Loucy (cell line): ENCODE data around the gene STIMATE.

ENCODE experiments used
- H2AFZ ChIP-seq: fragments of 200-600 bp; sonication (generic); 2 replicates; pipeline ENCODE4 v1.6.0; 2016; ENCODE audit warnings: antibody characterized with exemption, mild to moderate bottlenecking, low read length, moderate library complexity
- H3F3A ChIP-seq: fragments of 200-600 bp; 2 replicates; pipeline ENCODE4 v1.6.0; 2016; ENCODE audit warnings: antibody characterized with exemption, low read depth, mild to moderate bottlenecking
- H3K27me3 ChIP-seq: fragments of 200-600 bp; sonication (generic); 2 replicates; pipeline ENCODE4 v1.6.1; 2014; ENCODE audit warnings: low read length, mild to moderate bottlenecking; ENCODE audit not compliant: insufficient read depth, poor library complexity, severe bottlenecking
- H3K36me3 ChIP-seq: fragments of 200-600 bp; sonication (generic); 2 replicates; pipeline ENCODE4 v1.6.1; 2016; ENCODE audit warnings: low read length; ENCODE audit not compliant: insufficient read depth
- H3K4me1 ChIP-seq: fragments of 200-600 bp; sonication (generic); 2 replicates; pipeline ENCODE4 v1.5.1; 2014; ENCODE audit warnings: low read length, mild to moderate bottlenecking; ENCODE audit not compliant: insufficient read depth, poor library complexity, severe bottlenecking
- H3K4me2 ChIP-seq: fragments of 200-600 bp; sonication (generic); 2 replicates; pipeline ENCODE4 v1.6.0; 2014; ENCODE audit warnings: antibody characterized with exemption, low read length, low read depth, mild to moderate bottlenecking; ENCODE audit not compliant: poor library complexity, severe bottlenecking
- H3K4me3 ChIP-seq: fragments of 200-600 bp; sonication (generic); 2 replicates; pipeline ENCODE4 v1.5.1; 2014; ENCODE audit warnings: low read length, mild to moderate bottlenecking, mixed read lengths; ENCODE audit not compliant: poor library complexity, severe bottlenecking
- H3K79me2 ChIP-seq: fragments of 200-600 bp; sonication (generic); 2 replicates; pipeline ENCODE4 v1.6.1; 2014; ENCODE audit warnings: low read length; ENCODE audit not compliant: insufficient read depth
- H3K9ac ChIP-seq: fragments of 200-600 bp; sonication (generic); 2 replicates; pipeline ENCODE4 v1.6.0; 2014; ENCODE audit warnings: mild to moderate bottlenecking, low read depth, low read length, moderate library complexity; ENCODE audit not compliant: poor library complexity, severe bottlenecking
- H3K9me2 ChIP-seq: fragments of 200-600 bp; sonication (generic); replicated peaks from 2 replicates; pipeline ENCODE4 v1.6.1; 2016; ENCODE audit warnings: low read depth, low read length, mixed read lengths
- H3K9me3 ChIP-seq: fragments of 200-600 bp; sonication (generic); 2 replicates; pipeline ENCODE4 v1.6.1; 2014; ENCODE audit warnings: mild to moderate bottlenecking, antibody characterized with exemption, low read length, low read depth; ENCODE audit not compliant: insufficient read depth
- H4K20me1 ChIP-seq: fragments of 200-600 bp; sonication (generic); 2 replicates; pipeline ENCODE4 v1.6.0; 2014; ENCODE audit warnings: antibody characterized with exemption, low read length, mild to moderate bottlenecking; ENCODE audit not compliant: insufficient read depth, poor library complexity, severe bottlenecking
- EZH2phosphoT487 ChIP-seq: fragments of 200-600 bp; IDR thresholded peaks from 2 replicates; pipeline ENCODE4 v1.6.1; 2018; ENCODE audit warnings: antibody characterized with exemption, mild to moderate bottlenecking, moderate library complexity, borderline replicate concordance
- TF ChIP-seq, protein P1 (sequence below): fragments of 200-600 bp; sonication (generic); conservative IDR thresholded peaks from 2 replicates; pipeline ENCODE4 v1.5.1; 2014; ENCODE audit warnings: mild to moderate bottlenecking, antibody characterized with exemption, low read length

STIMATE gene

DNA sequence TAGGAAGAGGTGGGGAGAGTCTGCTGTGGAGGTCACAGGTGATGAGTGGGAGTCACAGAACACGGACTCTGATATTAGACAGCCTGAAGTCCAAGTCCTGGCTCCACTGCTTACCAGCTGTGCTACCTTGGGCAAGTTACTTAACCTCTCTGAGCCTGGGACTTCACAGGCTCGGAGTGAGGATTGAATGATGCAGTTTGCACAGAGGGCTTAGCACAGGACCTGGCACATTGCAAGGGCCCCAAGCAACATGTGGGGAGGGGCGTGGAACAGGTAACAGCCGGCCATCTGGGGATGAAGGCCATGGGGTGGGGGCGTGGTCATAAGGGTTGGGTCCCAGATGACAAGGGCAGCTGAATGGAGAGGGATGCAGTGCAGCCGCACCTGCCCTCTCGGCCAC, 107.0 kb downstream of the STIMATE start:
- Histone ChIP-seq H3K9ac (no peak overlapping the region), H3K9me2 (no peaks in the 10 kb centered on the region), H4K20me1 (no peaks in the 10 kb centered on the region), H3K4me1 (no peaks in the 10 kb centered on the region), H2AFZ (no peak overlapping the region), H3K36me3 (no peaks in the 10 kb centered on the region), H3K4me3 (no peak overlapping the region), H3K9me3 (no peaks in the 10 kb centered on the region), H3K27me3 (no peaks in the 10 kb centered on the region), H3F3A (no peaks in the 10 kb centered on the region), H3K79me2 (no peaks in the 10 kb centered on the region), H3K4me2 (no peak overlapping the region)
- no peak for TF ChIP-seq EZH2phosphoT487
- TF ChIP-seq, protein P1, sequence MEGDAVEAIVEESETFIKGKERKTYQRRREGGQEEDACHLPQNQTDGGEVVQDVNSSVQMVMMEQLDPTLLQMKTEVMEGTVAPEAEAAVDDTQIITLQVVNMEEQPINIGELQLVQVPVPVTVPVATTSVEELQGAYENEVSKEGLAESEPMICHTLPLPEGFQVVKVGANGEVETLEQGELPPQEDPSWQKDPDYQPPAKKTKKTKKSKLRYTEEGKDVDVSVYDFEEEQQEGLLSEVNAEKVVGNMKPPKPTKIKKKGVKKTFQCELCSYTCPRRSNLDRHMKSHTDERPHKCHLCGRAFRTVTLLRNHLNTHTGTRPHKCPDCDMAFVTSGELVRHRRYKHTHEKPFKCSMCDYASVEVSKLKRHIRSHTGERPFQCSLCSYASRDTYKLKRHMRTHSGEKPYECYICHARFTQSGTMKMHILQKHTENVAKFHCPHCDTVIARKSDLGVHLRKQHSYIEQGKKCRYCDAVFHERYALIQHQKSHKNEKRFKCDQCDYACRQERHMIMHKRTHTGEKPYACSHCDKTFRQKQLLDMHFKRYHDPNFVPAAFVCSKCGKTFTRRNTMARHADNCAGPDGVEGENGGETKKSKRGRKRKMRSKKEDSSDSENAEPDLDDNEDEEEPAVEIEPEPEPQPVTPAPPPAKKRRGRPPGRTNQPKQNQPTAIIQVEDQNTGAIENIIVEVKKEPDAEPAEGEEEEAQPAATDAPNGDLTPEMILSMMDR: no peak

DNA sequence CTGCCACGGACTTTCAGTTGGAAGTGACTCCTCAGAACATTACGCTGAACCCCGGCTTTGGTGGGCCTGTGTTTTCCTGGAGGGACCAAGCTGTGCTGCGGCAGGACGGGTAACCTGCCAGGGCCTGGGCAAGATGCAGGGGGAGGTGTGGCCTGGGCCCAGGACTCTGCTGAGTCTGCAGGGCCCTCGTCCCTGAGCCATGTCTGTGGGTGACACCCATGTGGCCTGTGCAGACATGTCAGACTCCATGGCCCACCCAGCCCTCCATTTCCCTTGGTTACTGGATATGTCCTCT, 107.7 kb downstream of the STIMATE start:
- Histone ChIP-seq H3K36me3 (no peaks in the 10 kb centered on the region), H3K9ac (no peak overlapping the region), H3K9me2 (no peaks in the 10 kb centered on the region), H3K4me3 (no peak overlapping the region), H3K4me2 (no peak overlapping the region), H3K79me2 (no peaks in the 10 kb centered on the region), H3K27me3 (no peaks in the 10 kb centered on the region), H3F3A (no peaks in the 10 kb centered on the region), H3K9me3 (no peaks in the 10 kb centered on the region), H2AFZ (no peak overlapping the region), H4K20me1 (no peaks in the 10 kb centered on the region), H3K4me1 (no peaks in the 10 kb centered on the region)
- TF ChIP-seq, protein P1: no peak

DNA sequence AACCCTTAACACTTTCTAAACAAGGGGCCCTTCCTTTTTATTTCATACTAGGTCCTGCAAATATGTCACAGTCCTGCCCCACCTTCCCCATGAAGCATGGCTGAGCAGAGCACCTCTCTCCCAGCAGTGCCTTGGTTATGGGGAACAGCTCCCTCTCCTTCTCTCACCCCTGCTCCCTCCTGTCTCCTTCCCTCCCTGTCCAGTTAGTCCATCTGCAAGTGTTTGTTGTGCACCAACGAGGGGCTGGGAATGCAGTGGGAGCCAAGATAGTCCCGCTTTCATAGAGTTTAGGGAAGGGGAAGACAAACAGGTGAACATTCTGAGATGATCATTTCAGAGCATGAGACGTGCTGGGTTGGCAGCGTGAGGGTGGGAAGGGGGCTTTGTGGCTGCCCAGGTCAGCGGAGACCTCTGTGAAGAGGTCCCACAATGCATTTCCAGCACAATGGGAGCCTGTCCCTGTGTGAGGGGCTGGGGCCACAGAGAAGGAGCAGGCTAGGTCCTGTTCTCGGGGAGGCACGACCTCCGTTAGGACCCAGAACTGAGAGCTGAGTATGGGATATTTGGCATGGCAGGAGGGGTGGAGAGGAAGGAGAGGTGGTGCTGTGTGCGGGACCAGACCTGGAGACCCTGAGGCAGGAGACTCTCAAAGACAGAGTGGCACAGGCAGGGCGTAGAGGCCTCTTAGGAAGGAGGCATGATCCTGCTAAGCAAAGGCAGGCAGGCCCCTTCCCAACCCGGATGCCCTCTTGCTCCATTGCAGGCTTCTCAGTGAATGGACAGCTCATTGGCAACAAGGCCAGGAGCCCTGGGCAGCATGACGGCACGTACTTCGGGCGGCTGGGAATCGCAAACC, 108.2 kb downstream of the STIMATE start:
- no peaks in the 10 kb centered on the region for H3K79me2 ChIP-seq
- H3K9me3 ChIP-seq: no peaks in the 10 kb centered on the region
- H3K9ac ChIP-seq: no peak overlapping the region
- H2AFZ ChIP-seq: no peak overlapping the region
- TF ChIP-seq, protein P1: no peak
- no peak for TF ChIP-seq EZH2phosphoT487
- H3F3A ChIP-seq: no peaks in the 10 kb centered on the region
- no peaks in the 10 kb centered on the region for H4K20me1 ChIP-seq
- H3K4me1 ChIP-seq: no peaks in the 10 kb centered on the region
- H3K36me3 ChIP-seq: no peaks in the 10 kb centered on the region
- H3K4me2 ChIP-seq: no peak overlapping the region
- no peak overlapping the region for H3K4me3 ChIP-seq
- no peaks in the 10 kb centered on the region for H3K27me3 ChIP-seq
- H3K9me2 ChIP-seq: no peaks in the 10 kb centered on the region
